ENCODE results near the gene SLC16A8.
"Not testable (repeated sequence)": the region's sequence is repeated elsewhere in the genome, so short reads cannot be mapped to it uniquely, and the experiment has no call there.

Gene SLC16A8

GRCh38 chr22:38040953-38041759 lies 42.8 kb downstream of the SLC16A8 start:
- no peak for DNase-seq

- no peak for DNase-seq
Observed at GRCh38 chr22:38038890-38039812, 44.8 kb downstream of the SLC16A8 start.

GRCh38 chr22:38038426-38038825 lies 45.6 kb downstream of the SLC16A8 start:
- DNase-seq: no peak

- DNase-seq: not testable (repeated sequence)
Observed at GRCh38 chr22:38037367-38038150, 46.4 kb downstream of the SLC16A8 start.

- no peak for DNase-seq
Observed at GRCh38 chr22:38036392-38037062, 47.5 kb downstream of the SLC16A8 start.

- DNase-seq: no peak
Observed at GRCh38 chr22:38035530-38035885, 48.5 kb downstream of the SLC16A8 start.

GRCh38 chr22:38034884-38035529 lies 49.0 kb downstream of the SLC16A8 start:
- no peak for DNase-seq

- no peak for DNase-seq
Observed at GRCh38 chr22:38034278-38034882, 49.6 kb downstream of the SLC16A8 start.

- no peak for DNase-seq
Observed at GRCh38 chr22:38033522-38034277, 50.3 kb downstream of the SLC16A8 start.

GRCh38 chr22:38032681-38033521 lies 51.1 kb downstream of the SLC16A8 start:
- DNase-seq: no peak

GRCh38 chr22:38031491-38031890 lies 52.5 kb downstream of the SLC16A8 start:
- DNase-seq: no peak

GRCh38 chr22:38030311-38031133 lies 53.5 kb downstream of the SLC16A8 start:
- no peak for DNase-seq

GRCh38 chr22:38029901-38030300 lies 54.1 kb downstream of the SLC16A8 start:
- DNase-seq: no peak

GRCh38 chr22:38029370-38029769 lies 54.6 kb downstream of the SLC16A8 start:
- DNase-seq: no peak

GRCh38 chr22:38028344-38029130 lies 55.4 kb downstream of the SLC16A8 start:
- DNase-seq: no peak
